ENCODE data around the gene IGFBPL1. TPM values are rescaled to one million over a fixed set of nuclear protein-coding genes. Genes with fewer than 3 reads are reported as not detected.
A peak's percentile ranks its signal among the peaks of the same experiment; 100 is the strongest.

IGFBPL1 gene
- total and polyA plus RNA-seq, 2 of the 13 experiments (the other 11 are each of a cell fraction or from before 2014, with no cell fraction given) = 0.24 TPM; not detected in 1

GRCh38 chr9:38386319-38386895 lies 37.8 kb downstream of the IGFBPL1 start (continued):
- TF ChIP-seq AKAP8 (CRISPR knock-in tag; IDR thresholded peaks at IDR 0.05) = no peak
- TF ChIP-seq DZIP1 (CRISPR knock-in tag; IDR thresholded peaks at IDR 0.05) = no peak
- peak; percentile 25; the same call in 1 of the 2 replicates for TF ChIP-seq PRDM10 (CRISPR knock-in tag; IDR thresholded peaks at IDR 0.05; ENCODE audit: low read depth)
- no peak for TF ChIP-seq CSRNP1 (CRISPR knock-in tag; IDR thresholded peaks at IDR 0.05)
- TF ChIP-seq ZNF788 (CRISPR knock-in tag; IDR thresholded peaks at IDR 0.05; ENCODE audit: borderline replicate concordance) = no peak; the same call in 1 of the 2 replicates
- TF ChIP-seq FOSL1 (CRISPR knock-in tag; IDR thresholded peaks at IDR 0.05; ENCODE audit: borderline replicate concordance) = no peak
- peak; percentile 58 for TF ChIP-seq HMG20A (CRISPR knock-in tag; IDR thresholded peaks at IDR 0.05; ENCODE audit: borderline replicate concordance)
- TF ChIP-seq NR1H2 (CRISPR knock-in tag; IDR thresholded peaks at IDR 0.05; ENCODE audit: borderline replicate concordance, low read depth) = no peak
- peak; percentile 61; the same call in 1 of the 2 replicates for TF ChIP-seq ZKSCAN8 (CRISPR knock-in tag; IDR thresholded peaks at IDR 0.05; ENCODE audit: borderline replicate concordance)
- TF ChIP-seq NONO (IDR thresholded peaks at IDR 0.05) = no peak
- 0 out of 2 replicates have a peak, but pooled peaks have one; percentile 29 for TF ChIP-seq NONO (CRISPR knock-in tag; conservative IDR thresholded peaks at IDR 0.05)
- no peak for TF ChIP-seq MED13 (CRISPR knock-in tag; IDR thresholded peaks at IDR 0.05)
- no peak for TF ChIP-seq HNRNPL (IDR thresholded peaks at IDR 0.05; ENCODE audit: low read depth, low read length)
- TF ChIP-seq MAFF (IDR thresholded peaks at IDR 0.05; ENCODE audit: low read depth, low read length) = no peak
- peak; percentile 31; the same call in 1 of the 2 replicates for TF ChIP-seq ZNF414 (CRISPR knock-in tag; IDR thresholded peaks at IDR 0.05)
- no peak for TF ChIP-seq ZNF790 (CRISPR knock-in tag; IDR thresholded peaks at IDR 0.05; ENCODE audit: borderline replicate concordance)
- no peak for TF ChIP-seq KLF6 (CRISPR knock-in tag; IDR thresholded peaks at IDR 0.05)
- no peak for TF ChIP-seq NFYB (CRISPR knock-in tag; IDR thresholded peaks at IDR 0.05)
- no peak for TF ChIP-seq ZNF672 (CRISPR knock-in tag; IDR thresholded peaks at IDR 0.05)
- TF ChIP-seq GFI1 (CRISPR knock-in tag; IDR thresholded peaks at IDR 0.05; ENCODE audit: borderline replicate concordance) = no peak
- no peak for TF ChIP-seq SNRNP70 (IDR thresholded peaks at IDR 0.05; ENCODE audit: low read depth, low read length)

All from HepG2 (cell line).